SK-N-MC (cell line): ENCODE measurements around the gene DGUOK.

Source experiments
- EZH2 ChIP-seq: fragments of 200-600 bp; sonication (generic); IDR thresholded peaks from one replicate; pipeline ENCODE4 v1.6.1; 2017; ENCODE audit warnings: antibody characterized with exemption
- FOXP2 ChIP-seq: optimal IDR thresholded peaks from 2 replicates; pipeline ENCODE3; 2011; ENCODE audit warnings: mild to moderate bottlenecking, moderate library complexity; ENCODE audit not compliant: insufficient read depth; ENCODE audit errors: extremely low read length, control extremely low read depth

DNA sequence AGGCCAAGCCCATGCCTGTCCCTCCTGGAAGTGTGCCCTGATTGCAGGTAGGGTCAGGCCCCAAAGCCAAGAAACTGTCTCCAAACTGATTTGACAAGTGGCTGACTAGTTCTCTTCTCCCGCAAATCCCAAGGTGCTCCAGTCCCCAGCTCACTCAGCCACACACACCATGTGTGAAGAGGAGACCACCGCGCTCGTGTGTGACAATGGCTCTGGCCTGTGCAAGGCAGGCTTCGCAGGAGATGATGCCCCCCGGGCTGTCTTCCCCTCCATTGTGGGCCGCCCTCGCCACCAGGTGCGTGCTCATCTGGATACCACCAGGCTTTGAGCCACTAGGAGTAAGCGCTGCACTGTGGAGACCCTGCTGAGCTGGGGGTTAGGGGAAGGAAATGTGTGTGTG is 25.5 kb upstream of the DGUOK start:
- no peak for TF ChIP-seq FOXP2
- no peak for TF ChIP-seq EZH2
